Hypothalamus (tissue), 51 donors: ENCODE measurements around the gene CCDC179.

Experiments used
- DNase-seq, 51 donors: peaks; one replicate each; lab custom pipeline; 2025; lab: John Stamatoyannopoulos, UW

CCDC179 gene

GRCh38 chr11:22860241-22860640 lies at the start of gene CCDC179:
CCDC179 (minus strand) TSS chr11:22860474; CDS start chr11:22860421, 53 bp downstream.
- DNase-seq: no peak

GRCh38 chr11:22903782-22904181 lies 43.5 kb upstream of the CCDC179 start:
- no peak for DNase-seq

- no peak for DNase-seq
Observed at GRCh38 chr11:22901603-22902002, 41.3 kb upstream of the CCDC179 start.

- DNase-seq: no peak
Observed at GRCh38 chr11:22900764-22901486, 40.7 kb upstream of the CCDC179 start.

- DNase-seq: no peak
Observed at GRCh38 chr11:22898036-22898435, 37.8 kb upstream of the CCDC179 start.

- no peak for DNase-seq
Observed at GRCh38 chr11:22890227-22890626, 30.0 kb upstream of the CCDC179 start.

GRCh38 chr11:22884217-22884616 lies 23.9 kb upstream of the CCDC179 start:
- DNase-seq: no peak

GRCh38 chr11:22879630-22880029 lies 19.4 kb upstream of the CCDC179 start:
- DNase-seq: no peak

- DNase-seq: no peak
Observed at GRCh38 chr11:22878604-22879003, 18.3 kb upstream of the CCDC179 start.

- DNase-seq: no peak
Observed at GRCh38 chr11:22878039-22878438, 17.8 kb upstream of the CCDC179 start.

- peak in 25 of 51 donors; percentile 0 to 71 (median 13) for DNase-seq
Observed at GRCh38 chr11:22875869-22876473, 15.7 kb upstream of the CCDC179 start.

- DNase-seq: no peak
Observed at GRCh38 chr11:22869325-22869724, 9.1 kb upstream of the CCDC179 start.

GRCh38 chr11:22859756-22860155 lies 518 bp downstream of the CCDC179 start:
- no peak for DNase-seq

- DNase-seq: no peak
Observed at GRCh38 chr11:22851477-22851876, 8.8 kb downstream of the CCDC179 start.

- no peak for DNase-seq
Observed at GRCh38 chr11:22846726-22847125, 13.5 kb downstream of the CCDC179 start.

- DNase-seq: no peak
Observed at GRCh38 chr11:22832315-22833015, 27.8 kb downstream of the CCDC179 start.

- DNase-seq: no peak
Observed at GRCh38 chr11:22830082-22830414, 30.2 kb downstream of the CCDC179 start.

- DNase-seq: peak; percentile 59 to 96 (median 91)
Observed at GRCh38 chr11:22829231-22830081, 30.8 kb downstream of the CCDC179 start, which contains the start of gene SVIP. SVIP (minus strand) TSS chr11:22829801; CDS start chr11:22829748, 53 bp downstream.

- DNase-seq: no peak
Observed at GRCh38 chr11:22828373-22828772, 31.9 kb downstream of the CCDC179 start.

GRCh38 chr11:22822203-22822602 lies 38.1 kb downstream of the CCDC179 start:
- no peak for DNase-seq

- DNase-seq: no peak
Observed at GRCh38 chr11:22809893-22810292, 50.4 kb downstream of the CCDC179 start.
